K562 (cell line): ENCODE data around the gene EIF2S3. TPM values are rescaled to one million over a fixed set of nuclear protein-coding genes. Genes with fewer than 3 reads are reported as not detected.
A peak's percentile ranks its signal among the peaks of the same experiment; 100 is the strongest.

Source experiments
- CBX2 ChIP-seq: fragments of 200-600 bp; sonication (generic); IDR thresholded peaks from one replicate; pipeline ENCODE4 v1.6.1; 2012; ENCODE audit warnings: mild to moderate bottlenecking, low read length, inconsistent platforms; ENCODE audit not compliant: insufficient read depth, poor library complexity, severe bottlenecking
- CHD2 ChIP-seq: IDR thresholded peaks from 2 replicates; pipeline ENCODE4 v1.6.1; 2011; ENCODE audit warnings: low read depth, low read length
- CREB1 ChIP-seq, 2 experiments: sonication (generic) in 1 of 2; formaldehyde crosslinking in 1 of 2; IDR thresholded peaks; 2 replicates each; pipeline versions ENCODE4 v1.6.1 to v1.8.0; 2012 to 2022; ENCODE audit warnings: inconsistent platforms in 1 of 2, mild to moderate bottlenecking in 1 of 2, missing genetic modification reagents in 1 of 2, moderate library complexity in 1 of 2
- DPF2 ChIP-seq: fragments of 450-650 bp; IDR thresholded peaks from 2 replicates; pipeline ENCODE4 v1.6.1; 2016
- GATAD2A ChIP-seq: fragments of 450-650 bp; IDR thresholded peaks from 2 replicates; pipeline ENCODE4 v1.6.1; 2017
- HNRNPH1 ChIP-seq: fragments of 200-400 bp; formaldehyde crosslinking; optimal IDR thresholded peaks from 2 replicates; pipeline ENCODE3; 2017; ENCODE audit warnings: low read depth, mild to moderate bottlenecking, low read length, moderate library complexity
- MTA2 ChIP-seq: fragments of 450-650 bp; IDR thresholded peaks from 2 replicates; pipeline ENCODE4 v1.6.1; 2016; ENCODE audit warnings: low read depth
- NCOA1 ChIP-seq: fragments of 450-650 bp; IDR thresholded peaks from 2 replicates; pipeline ENCODE4 v1.6.1; 2016; ENCODE audit warnings: low read depth
- POU5F1 ChIP-seq: fragments of 150-350 bp; IDR thresholded peaks from 2 replicates; pipeline ENCODE4 v1.6.1; 2014; ENCODE audit warnings: borderline replicate concordance, low read length, low read depth, mild to moderate bottlenecking; ENCODE audit not compliant: partially characterized antibody
- PYGO2 ChIP-seq: fragments of 450-650 bp; IDR thresholded peaks from 2 replicates; pipeline ENCODE4 v1.6.1; 2016; ENCODE audit warnings: mild to moderate bottlenecking, missing genetic modification characterization, moderate library complexity, missing compliant biosample characterization
- ZNF124 ChIP-seq: sonication (generic); formaldehyde crosslinking; IDR thresholded peaks from 2 replicates; pipeline ENCODE4 v1.8.1; 2022; ENCODE audit warnings: missing genetic modification reagents
- ZNF561 ChIP-seq: fragments of 450-650 bp; formaldehyde crosslinking; conservative IDR thresholded peaks from 2 replicates; pipeline ENCODE4 v1.4.0; 2020; ENCODE audit warnings: mild to moderate bottlenecking, moderate library complexity
- ZNF76 ChIP-seq: fragments of 250-450 bp; sonication (Bioruptor Pico); IDR thresholded peaks from 2 replicates; pipeline ENCODE4 v1.4.0; 2020; ENCODE audit warnings: mild to moderate bottlenecking, moderate library complexity, borderline replicate concordance
- polyA plus RNA-seq, 8 experiments: library from polyadenylated mRNA; depleted of rRNA in 4 of 8; stranded (reverse) in 5 of 8; unstranded in 3 of 8; fragments of >200 nt; fragmentation: Nextera tagmentation in 2 of 8; fragmentation: Illumina TruSeq in 1 of 8; extraction: Ambion mirVana in 2 of 8; extraction: Trizol in 1 of 8; gene quantifications; 2 replicates each; pipeline versions ENCODE4 v1.2.1 to v1.2.3, GENCODE V29; 2011 to 2014; ENCODE audit warnings: inconsistent platforms in 1 of 8, missing spikeins in 1 of 8
- total RNA-seq, 7 experiments: library from RNA; depleted of rRNA in 6 of 7; stranded (reverse); fragments of >200 nt in 6 of 7; fragmentation: Illumina TruSeq in 2 of 7; extraction: Trizol in 2 of 7; gene quantifications; 2 replicates each; pipeline versions ENCODE4 v1.2.1 to v1.2.3, GENCODE V29; 2011 to 2021; ENCODE audit warnings: low replicate concordance in 1 of 7
- TF ChIP-seq, protein P1 (sequence below): sonication (generic); formaldehyde crosslinking; IDR thresholded peaks from 2 replicates; pipeline ENCODE4 v1.8.0; 2022; ENCODE audit warnings: missing genetic modification reagents, mild to moderate bottlenecking, borderline replicate concordance

Gene EIF2S3
- total and polyA plus RNA-seq, 9 of the 15 experiments (the other 6 are each of a cell fraction or from before 2014, with no cell fraction given) = 148 to 439 (median 275) TPM

DNA sequence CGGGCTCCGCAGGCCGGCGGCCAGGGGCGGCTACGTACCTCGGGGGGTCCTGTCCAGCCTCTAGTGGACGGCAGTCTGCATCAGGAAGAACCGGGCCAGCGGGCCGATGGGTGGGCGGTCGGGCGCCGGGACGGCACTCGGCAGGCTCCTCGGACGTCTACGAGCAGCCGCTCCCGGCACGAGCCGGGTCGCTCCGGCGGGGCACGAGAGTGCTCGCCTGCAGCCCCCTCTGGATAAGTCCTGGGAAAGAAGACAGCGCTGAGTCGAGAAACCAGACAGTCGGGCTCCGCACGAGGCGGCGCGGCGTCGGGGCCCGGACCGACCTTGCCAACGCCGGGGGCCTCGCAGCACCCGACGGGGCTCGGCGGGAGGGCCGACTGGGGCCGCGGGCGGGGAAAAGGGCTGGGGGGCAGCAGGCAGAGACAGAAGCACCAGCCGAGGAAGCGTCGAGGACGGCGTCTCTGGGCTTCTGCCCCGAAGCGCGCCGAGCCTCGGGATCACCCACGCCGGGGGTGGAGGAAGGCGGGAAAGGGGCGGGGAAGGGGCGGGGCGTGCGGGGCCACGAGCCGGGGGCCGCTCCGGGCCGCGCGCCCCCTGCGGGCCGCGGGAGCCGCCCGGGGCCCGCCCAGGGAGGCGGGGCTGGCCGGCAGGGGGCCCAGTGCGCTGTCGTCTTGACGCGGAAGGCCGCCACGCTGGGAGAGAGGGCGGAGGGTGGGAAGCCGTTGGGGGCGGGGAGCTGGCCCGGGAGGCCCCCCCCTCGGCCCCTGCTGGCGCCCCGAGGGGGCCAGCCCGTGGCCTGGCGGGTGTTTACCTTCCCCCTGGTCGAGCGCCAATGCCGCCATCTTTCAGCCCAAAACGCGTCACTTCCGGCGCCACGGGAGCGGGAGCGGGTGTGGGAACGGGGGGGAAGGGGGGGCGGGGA lies 29.7 kb upstream of the EIF2S3 start (continued):
- TF ChIP-seq, protein P1, sequence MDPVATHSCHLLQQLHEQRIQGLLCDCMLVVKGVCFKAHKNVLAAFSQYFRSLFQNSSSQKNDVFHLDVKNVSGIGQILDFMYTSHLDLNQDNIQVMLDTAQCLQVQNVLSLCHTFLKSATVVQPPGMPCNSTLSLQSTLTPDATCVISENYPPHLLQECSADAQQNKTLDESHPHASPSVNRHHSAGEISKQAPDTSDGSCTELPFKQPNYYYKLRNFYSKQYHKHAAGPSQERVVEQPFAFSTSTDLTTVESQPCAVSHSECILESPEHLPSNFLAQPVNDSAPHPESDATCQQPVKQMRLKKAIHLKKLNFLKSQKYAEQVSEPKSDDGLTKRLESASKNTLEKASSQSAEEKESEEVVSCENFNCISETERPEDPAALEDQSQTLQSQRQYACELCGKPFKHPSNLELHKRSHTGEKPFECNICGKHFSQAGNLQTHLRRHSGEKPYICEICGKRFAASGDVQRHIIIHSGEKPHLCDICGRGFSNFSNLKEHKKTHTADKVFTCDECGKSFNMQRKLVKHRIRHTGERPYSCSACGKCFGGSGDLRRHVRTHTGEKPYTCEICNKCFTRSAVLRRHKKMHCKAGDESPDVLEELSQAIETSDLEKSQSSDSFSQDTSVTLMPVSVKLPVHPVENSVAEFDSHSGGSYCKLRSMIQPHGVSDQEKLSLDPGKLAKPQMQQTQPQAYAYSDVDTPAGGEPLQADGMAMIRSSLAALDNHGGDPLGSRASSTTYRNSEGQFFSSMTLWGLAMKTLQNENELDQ (CRISPR knock-in tag) = no peak
- TF ChIP-seq ZNF76 (CRISPR knock-in tag) (no peak), PYGO2 (tag) (no peak), POU5F1 (no peak), MTA2 (no peak), HNRNPH1 (no peak), NCOA1 (no peak), ZNF124 (CRISPR knock-in tag) (no peak), CHD2 (0 out of 2 replicates have a peak, but pooled peaks have one; percentile 27), DPF2 (no peak), CREB1 (IDR thresholded peaks at IDR 0.05) (peak; percentile 58; the same call in 1 of the 2 replicates), CREB1 (CRISPR knock-in tag; IDR thresholded peaks at IDR 0.05) (no peak; the same call in 1 of the 2 replicates), ZNF561 (no peak), CBX2 (no peak), GATAD2A (no peak)
- TF ChIP-seq, all 486 proteins: peak for 83
